Ishikawa (cell line): ENCODE results near the gene VEGFC.

Experiments used
- CEBPB ChIP-seq: IDR thresholded peaks from 2 replicates; pipeline ENCODE4 v1.6.1; 2012
- CREB1 ChIP-seq: IDR thresholded peaks from 2 replicates; pipeline ENCODE4 v1.6.1; 2012; ENCODE audit warnings: low read depth
- EGR1 ChIP-seq: IDR thresholded peaks from 2 replicates; pipeline ENCODE4 v1.6.1; 2012
- EP300 ChIP-seq: IDR thresholded peaks from 2 replicates; pipeline ENCODE4 v1.6.1; 2012; ENCODE audit warnings: borderline replicate concordance
- FOXM1 ChIP-seq: IDR thresholded peaks from 2 replicates; pipeline ENCODE4 v1.6.1; 2012; ENCODE audit warnings: low read depth, borderline replicate concordance
- NFIC ChIP-seq: IDR thresholded peaks from 2 replicates; pipeline ENCODE4 v1.6.1; 2012
- RAD21 ChIP-seq: IDR thresholded peaks from 2 replicates; pipeline ENCODE4 v1.6.1; 2012; ENCODE audit warnings: low read depth
- TAF1 ChIP-seq: IDR thresholded peaks from 2 replicates; pipeline ENCODE4 v1.6.1; 2012; ENCODE audit warnings: low read depth, mild to moderate bottlenecking
- TCF12 ChIP-seq: IDR thresholded peaks from 2 replicates; pipeline ENCODE4 v1.6.1; 2012; ENCODE audit warnings: low read depth
- TEAD4 ChIP-seq: IDR thresholded peaks from 2 replicates; pipeline ENCODE4 v1.6.1; 2012
- YY1 ChIP-seq: IDR thresholded peaks from 2 replicates; pipeline ENCODE4 v1.6.1; 2012; ENCODE audit warnings: low read depth
- ZBTB7A ChIP-seq: IDR thresholded peaks from 2 replicates; pipeline ENCODE4 v1.6.1; 2012; ENCODE audit warnings: low read depth
- TF ChIP-seq, protein P1 (sequence below): IDR thresholded peaks from 2 replicates; pipeline ENCODE4 v1.6.1; 2012
- TF ChIP-seq, protein P2 (sequence below): IDR thresholded peaks from 2 replicates; pipeline ENCODE4 v1.6.1; 2012
- TF ChIP-seq, protein P3 (sequence below): IDR thresholded peaks from 2 replicates; pipeline ENCODE4 v1.6.1; 2012; ENCODE audit warnings: low read depth, mild to moderate bottlenecking

VEGFC gene, protein sequence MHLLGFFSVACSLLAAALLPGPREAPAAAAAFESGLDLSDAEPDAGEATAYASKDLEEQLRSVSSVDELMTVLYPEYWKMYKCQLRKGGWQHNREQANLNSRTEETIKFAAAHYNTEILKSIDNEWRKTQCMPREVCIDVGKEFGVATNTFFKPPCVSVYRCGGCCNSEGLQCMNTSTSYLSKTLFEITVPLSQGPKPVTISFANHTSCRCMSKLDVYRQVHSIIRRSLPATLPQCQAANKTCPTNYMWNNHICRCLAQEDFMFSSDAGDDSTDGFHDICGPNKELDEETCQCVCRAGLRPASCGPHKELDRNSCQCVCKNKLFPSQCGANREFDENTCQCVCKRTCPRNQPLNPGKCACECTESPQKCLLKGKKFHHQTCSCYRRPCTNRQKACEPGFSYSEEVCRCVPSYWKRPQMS

DNA sequence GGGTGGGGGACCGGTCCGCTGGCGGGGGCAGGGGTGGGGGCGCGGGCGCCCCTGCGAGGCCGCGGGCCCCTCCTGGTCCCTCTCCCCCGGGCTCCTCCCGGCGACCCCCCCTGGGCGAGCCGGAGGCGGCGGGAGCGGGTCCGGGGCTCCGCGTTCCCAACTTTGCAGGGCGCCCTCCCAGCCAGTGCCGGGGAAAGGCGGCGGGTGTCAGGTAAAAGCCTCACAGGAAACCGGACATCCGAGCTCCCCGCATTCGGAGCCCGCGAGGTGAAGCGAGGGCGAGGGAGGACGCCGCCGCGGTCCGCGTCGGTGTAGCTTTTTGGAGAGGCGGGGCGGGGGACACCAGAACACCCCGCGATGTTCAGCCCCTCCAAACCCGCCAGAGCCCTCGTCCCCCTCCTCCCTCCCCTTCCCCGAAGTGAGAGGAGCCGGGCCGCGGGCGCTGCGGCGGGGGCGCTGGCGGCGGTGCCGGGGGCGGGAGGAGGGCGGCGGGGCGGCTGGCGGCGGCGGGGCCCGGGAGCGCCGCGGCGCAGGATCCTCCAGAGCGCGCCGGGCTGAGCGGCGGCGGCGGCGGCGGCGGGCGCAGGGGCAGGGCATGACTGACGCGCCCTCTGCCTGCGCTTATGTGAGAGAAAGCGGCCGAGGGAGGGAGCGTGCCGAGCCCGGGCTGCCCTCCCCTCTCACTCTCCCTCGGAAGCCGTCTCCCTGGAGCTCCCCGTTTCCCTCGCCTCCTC lies at the start of gene VEGFC:
Gene VEGFC, minus strand, starts transcription at position 597 of the 734 bp plus-strand sequence. CDS start 611 bp downstream, outside the sequence.
- no peak for TF ChIP-seq CEBPB
- TF ChIP-seq, protein P1, sequence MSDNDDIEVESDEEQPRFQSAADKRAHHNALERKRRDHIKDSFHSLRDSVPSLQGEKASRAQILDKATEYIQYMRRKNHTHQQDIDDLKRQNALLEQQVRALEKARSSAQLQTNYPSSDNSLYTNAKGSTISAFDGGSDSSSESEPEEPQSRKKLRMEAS = peak; percentile 9; the same call in 1 of the 2 replicates

DNA sequence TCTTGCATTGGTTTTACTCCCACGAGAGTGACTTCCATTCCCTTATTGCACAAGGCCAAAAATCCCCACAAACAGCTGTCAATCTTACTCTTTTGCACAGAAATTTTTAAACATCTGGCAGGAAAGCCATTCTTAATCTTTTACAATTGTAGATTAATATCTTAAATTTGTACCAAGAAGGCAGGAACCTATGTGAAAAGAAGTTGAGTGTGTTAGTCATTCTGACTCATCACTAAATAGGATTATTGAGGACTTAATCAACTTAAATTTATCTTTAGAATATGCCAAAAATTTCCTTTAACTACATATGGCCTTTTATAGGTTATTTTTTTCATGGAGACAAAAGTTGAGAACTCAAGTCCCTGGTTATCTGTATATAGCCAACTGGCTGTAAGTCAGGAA lies 49.0 kb upstream of the VEGFC start:
- TF ChIP-seq FOXM1 (no peak), EGR1 (no peak), TCF12 (no peak), TEAD4 (no peak), CEBPB (no peak), TAF1 (no peak), YY1 (no peak), CREB1 (no peak), RAD21 (no peak), ZBTB7A (no peak), NFIC (no peak), EP300 (no peak)
- TF ChIP-seq, protein P2, sequence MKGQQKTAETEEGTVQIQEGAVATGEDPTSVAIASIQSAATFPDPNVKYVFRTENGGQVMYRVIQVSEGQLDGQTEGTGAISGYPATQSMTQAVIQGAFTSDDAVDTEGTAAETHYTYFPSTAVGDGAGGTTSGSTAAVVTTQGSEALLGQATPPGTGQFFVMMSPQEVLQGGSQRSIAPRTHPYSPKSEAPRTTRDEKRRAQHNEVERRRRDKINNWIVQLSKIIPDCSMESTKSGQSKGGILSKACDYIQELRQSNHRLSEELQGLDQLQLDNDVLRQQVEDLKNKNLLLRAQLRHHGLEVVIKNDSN = no peak
- TF ChIP-seq, protein P3, sequence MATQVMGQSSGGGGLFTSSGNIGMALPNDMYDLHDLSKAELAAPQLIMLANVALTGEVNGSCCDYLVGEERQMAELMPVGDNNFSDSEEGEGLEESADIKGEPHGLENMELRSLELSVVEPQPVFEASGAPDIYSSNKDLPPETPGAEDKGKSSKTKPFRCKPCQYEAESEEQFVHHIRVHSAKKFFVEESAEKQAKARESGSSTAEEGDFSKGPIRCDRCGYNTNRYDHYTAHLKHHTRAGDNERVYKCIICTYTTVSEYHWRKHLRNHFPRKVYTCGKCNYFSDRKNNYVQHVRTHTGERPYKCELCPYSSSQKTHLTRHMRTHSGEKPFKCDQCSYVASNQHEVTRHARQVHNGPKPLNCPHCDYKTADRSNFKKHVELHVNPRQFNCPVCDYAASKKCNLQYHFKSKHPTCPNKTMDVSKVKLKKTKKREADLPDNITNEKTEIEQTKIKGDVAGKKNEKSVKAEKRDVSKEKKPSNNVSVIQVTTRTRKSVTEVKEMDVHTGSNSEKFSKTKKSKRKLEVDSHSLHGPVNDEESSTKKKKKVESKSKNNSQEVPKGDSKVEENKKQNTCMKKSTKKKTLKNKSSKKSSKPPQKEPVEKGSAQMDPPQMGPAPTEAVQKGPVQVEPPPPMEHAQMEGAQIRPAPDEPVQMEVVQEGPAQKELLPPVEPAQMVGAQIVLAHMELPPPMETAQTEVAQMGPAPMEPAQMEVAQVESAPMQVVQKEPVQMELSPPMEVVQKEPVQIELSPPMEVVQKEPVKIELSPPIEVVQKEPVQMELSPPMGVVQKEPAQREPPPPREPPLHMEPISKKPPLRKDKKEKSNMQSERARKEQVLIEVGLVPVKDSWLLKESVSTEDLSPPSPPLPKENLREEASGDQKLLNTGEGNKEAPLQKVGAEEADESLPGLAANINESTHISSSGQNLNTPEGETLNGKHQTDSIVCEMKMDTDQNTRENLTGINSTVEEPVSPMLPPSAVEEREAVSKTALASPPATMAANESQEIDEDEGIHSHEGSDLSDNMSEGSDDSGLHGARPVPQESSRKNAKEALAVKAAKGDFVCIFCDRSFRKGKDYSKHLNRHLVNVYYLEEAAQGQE = no peak
- TF ChIP-seq, protein P1 = no peak

DNA sequence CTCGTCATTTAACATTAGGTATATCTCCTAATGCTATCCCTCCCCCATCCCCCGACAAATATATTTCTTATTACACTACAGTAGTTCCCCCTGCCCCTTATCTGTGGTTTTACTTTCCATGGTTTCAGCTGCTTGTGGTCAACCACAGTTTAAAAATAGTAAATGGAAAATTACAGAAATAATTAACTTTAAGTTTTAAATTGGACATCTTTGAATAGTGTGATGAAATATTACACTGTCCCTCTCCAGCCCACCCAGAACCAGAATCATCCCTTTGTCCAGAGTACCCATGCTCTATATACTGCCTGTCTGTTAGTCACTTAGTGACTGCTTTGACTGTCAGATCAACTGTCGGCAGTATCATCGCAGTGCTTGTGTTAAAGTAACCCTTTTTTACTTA lies 47.4 kb upstream of the VEGFC start:
- TF ChIP-seq ZBTB7A (no peak), TCF12 (no peak), FOXM1 (no peak), RAD21 (no peak), NFIC (no peak), EP300 (no peak), YY1 (no peak), EGR1 (no peak), CREB1 (no peak), TAF1 (no peak), CEBPB (no peak), TEAD4 (no peak)
- TF ChIP-seq, protein P2 = no peak
- TF ChIP-seq, protein P3 = no peak
- TF ChIP-seq, protein P1 = no peak

DNA sequence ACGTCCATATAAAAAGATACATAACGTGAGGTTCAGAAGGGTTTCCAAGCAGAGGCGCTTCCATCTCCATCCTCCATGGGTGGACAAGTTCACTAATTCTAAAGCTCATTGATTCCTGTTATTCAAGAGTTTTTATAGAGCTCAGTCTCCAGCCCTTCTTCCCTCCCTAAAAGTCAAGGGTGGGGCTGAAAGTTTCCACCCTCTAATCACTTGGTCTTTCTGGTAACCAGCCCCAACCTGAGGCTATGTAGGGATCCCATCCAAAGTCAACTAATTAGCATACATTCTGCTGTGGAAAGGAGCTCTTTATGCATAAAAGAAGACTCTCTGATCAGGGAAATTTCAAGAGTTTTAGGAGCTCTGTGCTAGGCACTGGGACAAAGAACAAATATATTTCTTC lies 46.9 kb upstream of the VEGFC start:
- TF ChIP-seq EP300 = no peak
- no peak for TF ChIP-seq FOXM1
- TF ChIP-seq TCF12 = no peak
- TF ChIP-seq YY1 = no peak
- TF ChIP-seq, protein P3 = no peak
- TF ChIP-seq NFIC = no peak
- no peak for TF ChIP-seq ZBTB7A
- TF ChIP-seq TAF1 = no peak
